ENCODE data around the gene RIPK1.

- TF ChIP-seq GATA2 (IDR thresholded peaks at IDR 0.05; ENCODE audit: low read depth, low read length): no peak
- no peak for TF ChIP-seq GATA3 (IDR thresholded peaks at IDR 0.05; ENCODE audit: low read depth, low read length)
Measured at GRCh38 chr6:3114377-3114776, 46.1 kb downstream of the RIPK1 start.
